ENCODE measurements around the gene SVOP.

- TF ChIP-seq CTCF (IDR thresholded peaks at IDR 0.05; ENCODE audit: insufficient read depth, low read depth, low read length) (no peak), EZH2 (IDR thresholded peaks at IDR 0.05; ENCODE audit: insufficient read depth, low read length) (no peak)
These were observed 113.9 kb downstream of the SVOP start for GRCh38 chr12:108906971-108907370.

Measured in astrocyte (in vitro differentiated cells and primary cell).